Adrenal gland (tissue), 5 donors: ENCODE data around the gene CCNB1IP1.

ENCODE experiments used
- POLR2A ChIP-seq, 2 donors: fragments of 450-650 bp; IDR thresholded peaks; one replicate each; pipeline ENCODE4 v1.6.1; 2017; ENCODE audit warnings: antibody characterized with exemption in 2 of 2, mild to moderate bottlenecking in 2 of 2, moderate library complexity in 1 of 2
- TF ChIP-seq, protein P1 (sequence below), 6 experiments: fragments of 450-650 bp in 4 of 6; fragments of 200-600 bp in 2 of 6; sonication (generic) in 1 of 6; IDR thresholded peaks; 1 replicate in 5 of 6; 2 replicates in 1 of 6; pipeline versions ENCODE4 v1.5.1 to v1.8.0; 2016 to 2021; ENCODE audit warnings: antibody characterized with exemption in 6 of 6, mild to moderate bottlenecking in 2 of 6, moderate library complexity in 1 of 6
- donor health status: DM: no; HTN: no; CAD: no.

GRCh38 chr14:20331053-20331613, 1.9 kb downstream of the CCNB1IP1 start:
- TF ChIP-seq, protein P1, sequence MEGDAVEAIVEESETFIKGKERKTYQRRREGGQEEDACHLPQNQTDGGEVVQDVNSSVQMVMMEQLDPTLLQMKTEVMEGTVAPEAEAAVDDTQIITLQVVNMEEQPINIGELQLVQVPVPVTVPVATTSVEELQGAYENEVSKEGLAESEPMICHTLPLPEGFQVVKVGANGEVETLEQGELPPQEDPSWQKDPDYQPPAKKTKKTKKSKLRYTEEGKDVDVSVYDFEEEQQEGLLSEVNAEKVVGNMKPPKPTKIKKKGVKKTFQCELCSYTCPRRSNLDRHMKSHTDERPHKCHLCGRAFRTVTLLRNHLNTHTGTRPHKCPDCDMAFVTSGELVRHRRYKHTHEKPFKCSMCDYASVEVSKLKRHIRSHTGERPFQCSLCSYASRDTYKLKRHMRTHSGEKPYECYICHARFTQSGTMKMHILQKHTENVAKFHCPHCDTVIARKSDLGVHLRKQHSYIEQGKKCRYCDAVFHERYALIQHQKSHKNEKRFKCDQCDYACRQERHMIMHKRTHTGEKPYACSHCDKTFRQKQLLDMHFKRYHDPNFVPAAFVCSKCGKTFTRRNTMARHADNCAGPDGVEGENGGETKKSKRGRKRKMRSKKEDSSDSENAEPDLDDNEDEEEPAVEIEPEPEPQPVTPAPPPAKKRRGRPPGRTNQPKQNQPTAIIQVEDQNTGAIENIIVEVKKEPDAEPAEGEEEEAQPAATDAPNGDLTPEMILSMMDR (IDR thresholded peaks at IDR 0.05) = no peak
- no peak for TF ChIP-seq POLR2A (IDR thresholded peaks at IDR 0.05)
